ENCODE data around the gene ZBTB1.

GRCh38 chr14:64550621-64551333, 46.2 kb downstream of the ZBTB1 start:
- TF ChIP-seq CTCF (IDR thresholded peaks at IDR 0.05) (no peak), EZH2 (IDR thresholded peaks at IDR 0.05; ENCODE audit: borderline replicate concordance, insufficient read depth, low read depth, low read length, poor library complexity, severe bottlenecking) (no peak)

All from B cell (primary cell).